Astrocyte of the spinal cord (primary cell): ENCODE data around the gene NFATC4.

ENCODE experiments used
- DNase-seq: peaks from one replicate; pipeline ENCODE4 v3.0.0; 2011; ENCODE audit warnings: low read depth, low spot score
- H3K4me3 ChIP-seq: 2 replicates; pipeline ENCODE4 v1.5.1; 2011; ENCODE audit warnings: low read depth, mild to moderate bottlenecking, low read length, moderate library complexity
- CTCF ChIP-seq: IDR thresholded peaks from 2 replicates; pipeline ENCODE4 v1.5.1; 2012; ENCODE audit warnings: low read depth, mild to moderate bottlenecking, low read length, inconsistent platforms
- in situ Hi-C: cut with HindIII; loops from 2 replicates; pipeline ENCODE4 v1.10.0; 2017; ENCODE audit warnings: low sequenced_read_pairs

NFATC4 gene

GRCh38 chr14:24331731-24332267, 36.2 kb upstream of the NFATC4 start:
- no peak for TF ChIP-seq CTCF
- in situ Hi-C loops: loop anchor here (10.0 kb wide), 1 partner anchor 103 kb away; no protein-coding TSS in a partner anchor
- no peak overlapping the region for H3K4me3 ChIP-seq
- no peak for DNase-seq

- DNase-seq: peak; percentile 41
- H3K4me3 ChIP-seq: peak overlapping the region; percentile 17
These were observed 35.6 kb upstream of the NFATC4 start for GRCh38 chr14:24332268-24332993.

GRCh38 chr14:24334431-24335291, 33.3 kb upstream of the NFATC4 start, which contains the start of gene ADCY4:
ADCY4 (minus strand) TSS chr14:24335071; CDS start chr14:24334652, 419 bp downstream.
- no peak for DNase-seq
- peak within 1 kb of the TSS; percentile 17 for H3K4me3 ChIP-seq
- no peak for TF ChIP-seq CTCF
- in situ Hi-C loops: loop anchor here (10.0 kb wide), 1 partner anchor 100 kb away; no protein-coding TSS in a partner anchor

More at GRCh38 chr14:24332268-24332993, 35.6 kb upstream of the NFATC4 start:
- peak; percentile 85 for TF ChIP-seq CTCF
- in situ Hi-C loops: loop anchor here (10.0 kb wide), 1 partner anchor 102 kb away; no protein-coding TSS in a partner anchor

GRCh38 chr14:24335461-24336171, 32.4 kb upstream of the NFATC4 start:
- no peak for TF ChIP-seq CTCF

GRCh38 chr14:24337144-24337823, 30.7 kb upstream of the NFATC4 start:
- no peak overlapping the region for H3K4me3 ChIP-seq
- TF ChIP-seq CTCF: no peak
- in situ Hi-C loops: loop anchor here (10.0 kb wide), 1 partner anchor 98 kb away; no protein-coding TSS in a partner anchor
- DNase-seq: no peak

More at GRCh38 chr14:24335461-24336171, 32.4 kb upstream of the NFATC4 start:
- in situ Hi-C loops: loop anchor here (10.0 kb wide), 1 partner anchor 99 kb away; no protein-coding TSS in a partner anchor
- DNase-seq: no peak
- no peak overlapping the region for H3K4me3 ChIP-seq
